DMS 273 (cell line): ENCODE measurements around the gene ABLIM2.

Experiments
- DNase-seq: peaks from one replicate; lab custom pipeline; 2025; ENCODE audit not compliant: unreplicated experiment; lab: John Stamatoyannopoulos, UW

Gene ABLIM2

DNA sequence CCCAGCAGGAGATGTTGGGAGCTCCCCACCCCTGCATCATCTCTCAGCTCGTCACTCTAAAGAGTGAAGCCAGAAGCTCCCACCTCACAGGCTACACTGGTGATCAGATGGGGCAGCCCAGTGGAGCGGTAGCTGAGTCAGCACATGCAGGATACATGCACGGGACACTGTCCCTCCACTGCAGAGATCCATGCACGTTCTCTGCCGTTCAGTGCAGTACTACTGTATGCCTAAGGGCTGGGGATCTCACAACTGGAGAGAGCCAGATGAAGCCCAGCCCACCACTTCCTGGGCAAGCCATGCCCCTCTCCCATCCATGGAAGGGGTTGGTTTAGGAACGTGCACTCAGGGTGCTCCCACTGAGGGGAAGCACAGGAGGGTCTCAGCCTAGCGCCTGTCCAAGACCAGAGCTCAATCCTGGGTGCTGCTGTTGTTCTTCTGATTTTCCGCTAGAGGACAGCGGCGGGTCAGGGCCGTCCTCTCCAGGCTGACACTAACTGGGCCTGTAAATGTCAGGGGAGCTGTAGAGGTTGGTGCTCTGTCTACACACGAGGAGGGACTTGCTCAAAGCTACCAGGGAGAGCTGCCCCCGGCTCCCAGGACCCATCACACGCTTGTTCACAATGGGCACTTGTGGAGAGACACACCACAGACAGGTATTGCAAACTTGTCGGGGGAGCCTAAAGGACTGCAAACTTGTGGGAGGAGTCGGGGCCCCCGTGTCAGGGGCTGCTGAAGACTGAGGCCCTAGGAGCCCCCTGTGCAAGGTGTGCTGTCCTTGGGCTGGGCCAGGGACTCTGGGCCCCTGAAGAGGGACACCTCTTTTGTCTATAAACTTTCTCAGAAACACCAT, 18.2 kb upstream of the ABLIM2 start:
- DNase-seq = peak; percentile 73

DNA sequence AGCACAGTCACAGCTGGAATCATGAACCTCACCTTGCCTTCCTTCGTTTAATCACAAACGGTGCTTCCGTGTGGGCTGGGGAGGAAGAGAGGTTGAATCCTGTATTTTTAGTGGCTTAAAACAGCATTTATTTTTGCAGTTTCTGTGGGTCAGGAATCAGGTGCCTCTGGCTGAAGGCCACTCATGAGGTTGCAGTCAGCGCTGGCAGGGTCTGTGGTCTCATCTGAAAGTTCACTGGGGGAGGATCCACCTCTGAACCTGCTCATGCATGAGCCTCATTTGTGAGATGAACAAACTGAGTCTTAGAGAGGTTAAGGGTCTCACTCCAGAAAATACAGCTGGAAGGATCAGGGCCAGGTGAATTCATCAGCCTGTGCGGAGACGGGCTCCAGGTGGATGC, 17.1 kb upstream of the ABLIM2 start:
- DNase-seq = no peak

GRCh38 chr4:8174970-8175369, 16.4 kb upstream of the ABLIM2 start:
- no peak for DNase-seq

DNA sequence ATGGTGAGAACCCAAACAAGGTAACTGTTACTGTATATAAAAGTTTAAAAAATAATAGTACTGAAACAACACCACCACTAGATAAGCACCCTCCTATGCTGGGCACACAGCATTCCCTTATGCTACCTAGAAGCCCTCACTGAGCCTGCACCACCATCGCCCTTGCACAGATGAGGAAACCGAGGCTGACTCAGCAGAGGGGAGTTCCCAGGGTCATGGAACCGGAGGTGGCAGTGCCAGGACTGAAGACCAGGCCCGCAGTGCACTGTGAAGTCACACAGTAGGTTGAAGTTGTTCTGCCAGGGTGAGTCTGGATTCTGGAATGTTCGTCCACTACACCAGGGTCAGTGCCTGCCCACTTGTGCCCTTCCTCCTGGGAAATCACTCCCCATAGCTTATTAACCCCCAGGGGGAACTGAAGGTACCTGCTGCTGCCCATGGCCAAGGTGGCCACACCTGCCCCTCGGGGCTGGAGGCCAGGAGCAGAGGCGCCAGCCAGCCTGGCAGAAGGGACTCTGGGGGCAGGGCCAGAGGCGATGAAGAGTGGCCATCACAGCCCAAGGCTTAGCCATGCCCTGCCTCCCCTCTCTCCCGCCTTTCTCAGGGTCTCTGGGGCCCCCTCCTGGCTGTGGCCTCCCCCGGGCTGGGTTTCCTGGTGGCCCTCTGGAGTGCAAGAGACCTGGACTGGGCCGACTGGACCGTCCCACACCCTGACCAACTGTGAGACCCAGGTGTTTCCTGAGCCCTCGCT, 15.1 kb upstream of the ABLIM2 start:
- DNase-seq = no peak

GRCh38 chr4:8171984-8172924, 13.6 kb upstream of the ABLIM2 start:
- DNase-seq = no peak

GRCh38 chr4:8171266-8171665, 12.7 kb upstream of the ABLIM2 start:
- DNase-seq = no peak

GRCh38 chr4:8170341-8170740, 11.7 kb upstream of the ABLIM2 start:
- no peak for DNase-seq

DNA sequence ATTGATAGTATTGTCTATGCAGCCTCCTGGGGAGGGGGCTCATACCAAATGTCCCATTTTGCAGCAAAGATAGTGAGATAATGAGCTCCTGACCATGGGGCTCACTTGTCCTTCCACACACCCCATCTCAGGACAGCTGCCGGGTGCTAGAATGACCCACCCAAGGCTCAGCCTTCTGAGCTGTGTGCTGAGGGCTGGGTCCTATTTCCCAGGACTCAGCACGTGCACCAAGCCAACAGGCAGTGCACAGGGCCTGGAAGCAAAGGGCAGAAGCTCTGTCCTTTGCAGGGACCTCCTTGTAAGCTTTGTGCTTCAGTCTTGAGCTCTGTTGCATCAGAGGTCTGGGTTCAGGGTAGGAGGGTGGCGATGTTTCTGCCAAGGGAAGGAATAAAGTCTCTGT, 11.2 kb upstream of the ABLIM2 start:
- DNase-seq = no peak

- no peak for DNase-seq
Observed at GRCh38 chr4:8168832-8169598, 10.4 kb upstream of the ABLIM2 start.

- DNase-seq = no peak
Observed at GRCh38 chr4:8168232-8168631, 9.6 kb upstream of the ABLIM2 start.

DNA sequence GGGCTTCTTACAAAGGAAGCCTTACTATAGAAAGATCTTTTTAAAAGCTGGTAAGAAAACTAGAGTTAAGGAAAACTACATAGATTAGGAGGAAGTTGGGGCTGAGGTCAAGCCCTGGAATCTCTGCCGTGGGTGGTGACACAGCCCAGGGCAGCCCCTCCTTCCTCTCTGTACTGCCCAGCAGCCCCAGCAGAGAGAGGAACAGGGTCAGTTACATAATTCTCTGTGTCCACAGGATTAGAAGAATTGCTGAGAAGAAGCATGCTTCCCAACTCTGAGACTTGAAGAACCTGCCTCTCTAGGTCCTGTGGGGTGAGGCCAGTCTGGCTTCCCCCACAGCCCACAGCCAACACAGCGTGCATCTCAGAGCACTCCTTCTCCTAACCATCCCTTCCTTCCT, 9.2 kb upstream of the ABLIM2 start:
- DNase-seq = no peak

DNA sequence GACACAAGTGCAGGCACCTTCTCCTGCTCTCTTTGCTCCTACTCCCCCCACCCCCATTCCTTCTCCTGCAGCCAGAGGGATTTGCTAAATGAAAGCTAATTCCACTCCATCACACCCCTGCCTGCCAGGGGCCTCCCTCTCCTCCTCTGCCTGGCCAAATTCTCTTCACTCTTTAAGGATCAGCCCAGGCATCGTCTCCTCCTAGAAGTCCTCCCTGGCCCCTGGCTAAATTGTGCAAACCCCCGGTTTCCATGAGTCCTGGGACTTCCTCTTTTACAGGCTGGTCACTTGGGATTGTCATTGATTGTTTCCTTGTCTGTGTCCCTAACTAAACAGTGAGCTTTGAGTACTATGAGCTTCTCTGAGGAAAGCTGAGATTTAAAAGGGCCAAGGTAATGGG, 8.7 kb upstream of the ABLIM2 start:
- no peak for DNase-seq

GRCh38 chr4:8165374-8165896, 6.8 kb upstream of the ABLIM2 start:
- peak; percentile 40 for DNase-seq

- DNase-seq = no peak
Observed at GRCh38 chr4:8164687-8165086, 6.1 kb upstream of the ABLIM2 start.

DNA sequence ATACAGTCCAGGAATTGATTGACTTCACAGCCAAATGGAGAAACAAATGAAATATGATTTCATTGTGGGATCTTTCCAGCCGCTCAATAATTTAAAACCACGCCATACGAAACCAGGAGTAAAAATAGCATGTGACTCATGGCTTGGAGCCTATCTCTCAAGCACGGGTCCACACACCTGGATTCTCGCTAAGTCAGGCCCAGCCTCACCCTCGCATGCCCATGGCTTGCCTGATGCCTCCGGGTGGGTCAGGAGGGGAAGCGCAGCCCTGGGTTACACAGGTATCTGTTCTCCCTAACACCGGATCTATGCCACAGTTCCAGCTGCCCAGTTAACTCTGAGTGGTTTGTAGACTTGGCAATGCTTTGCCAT, 5.6 kb upstream of the ABLIM2 start:
- DNase-seq = no peak

DNA sequence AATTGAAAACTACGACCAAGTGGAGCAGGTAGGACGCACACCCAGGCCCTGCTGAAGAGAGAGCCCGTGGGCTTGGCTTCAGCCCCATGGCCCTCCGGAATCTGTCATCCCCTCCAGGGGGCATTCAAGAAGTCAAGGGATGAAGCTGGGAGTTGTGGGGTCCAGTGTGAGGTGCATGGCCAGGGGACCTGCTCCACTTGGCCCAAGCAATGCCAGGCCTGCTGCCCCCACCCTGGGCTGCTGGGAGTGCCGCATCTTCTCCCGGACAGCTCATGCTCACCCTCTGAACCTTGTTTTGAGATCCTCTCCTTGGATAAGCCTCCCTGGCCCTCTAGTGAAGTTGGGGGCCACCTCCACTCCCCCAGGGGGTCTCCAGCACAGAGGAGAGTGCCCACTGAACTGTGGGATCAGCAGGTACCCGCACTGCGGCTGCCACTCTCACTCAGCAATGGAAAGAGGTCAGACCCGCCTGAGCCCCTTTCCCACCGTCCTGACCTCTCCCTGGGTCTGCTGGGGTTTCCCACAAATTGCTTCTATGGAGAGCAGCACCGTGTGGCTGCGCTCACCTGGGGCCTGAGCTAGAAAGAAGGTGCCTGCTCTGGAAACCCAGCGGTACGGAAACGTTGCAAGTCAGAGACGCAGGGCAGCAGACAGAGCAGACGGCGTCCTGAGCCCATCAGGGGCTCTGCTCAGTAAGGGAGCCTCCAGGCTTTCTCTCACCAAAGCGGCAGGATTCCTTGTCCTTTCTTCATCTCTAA, 5.0 kb upstream of the ABLIM2 start:
- DNase-seq = no peak

DNA sequence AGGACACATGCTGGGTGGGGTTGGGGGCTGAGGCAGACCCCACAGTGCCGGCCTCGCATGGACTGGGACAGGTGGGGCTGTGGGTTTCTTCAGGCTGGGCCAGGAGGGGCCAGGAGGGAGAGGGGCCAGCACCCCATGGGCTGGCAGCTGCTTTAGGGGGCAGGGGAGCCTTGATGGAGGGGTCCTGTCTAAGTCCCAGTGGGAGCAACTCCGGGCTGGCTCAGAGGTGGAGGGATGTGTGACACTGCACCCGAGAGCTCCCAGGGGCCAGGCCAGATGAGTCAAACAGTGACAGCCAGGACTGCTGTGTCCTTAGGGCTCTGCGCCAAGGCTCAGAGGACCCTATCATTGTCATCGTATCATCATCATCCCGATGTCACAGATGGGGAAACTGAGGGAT, 4.4 kb upstream of the ABLIM2 start:
- DNase-seq = no peak

DNA sequence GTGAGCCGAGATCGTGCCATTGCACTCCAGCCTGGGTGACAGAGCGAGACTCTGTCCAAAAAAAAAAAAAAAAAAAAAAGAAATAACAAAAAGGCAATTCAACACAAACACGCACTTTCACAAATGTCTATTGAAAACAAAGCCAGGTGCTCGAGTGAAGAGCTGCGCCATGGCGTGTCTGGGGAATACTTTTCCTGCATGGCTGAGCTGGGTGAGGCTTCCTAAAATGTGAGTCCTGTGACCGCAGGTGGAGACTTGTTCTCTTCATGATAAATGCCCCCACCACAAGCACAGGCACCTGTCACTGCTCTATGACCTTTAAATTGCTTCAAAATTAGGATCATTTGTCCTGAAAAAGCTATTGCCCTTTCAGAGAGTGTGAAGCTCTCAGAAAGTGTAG, 4.0 kb upstream of the ABLIM2 start:
- no peak for DNase-seq

GRCh38 chr4:8160572-8160971, 2.0 kb upstream of the ABLIM2 start:
- DNase-seq = no peak

- DNase-seq = no peak
Observed at GRCh38 chr4:8160233-8160560, 1.6 kb upstream of the ABLIM2 start.
